Measurements from ENCODE around the gene STK32C. TPM values are rescaled to one million over a fixed set of nuclear protein-coding genes. Genes with fewer than 3 reads are reported as not detected.

The STK32C gene
- total RNA-seq, 1 donor from 2014 or later = 69.2 TPM

DNA sequence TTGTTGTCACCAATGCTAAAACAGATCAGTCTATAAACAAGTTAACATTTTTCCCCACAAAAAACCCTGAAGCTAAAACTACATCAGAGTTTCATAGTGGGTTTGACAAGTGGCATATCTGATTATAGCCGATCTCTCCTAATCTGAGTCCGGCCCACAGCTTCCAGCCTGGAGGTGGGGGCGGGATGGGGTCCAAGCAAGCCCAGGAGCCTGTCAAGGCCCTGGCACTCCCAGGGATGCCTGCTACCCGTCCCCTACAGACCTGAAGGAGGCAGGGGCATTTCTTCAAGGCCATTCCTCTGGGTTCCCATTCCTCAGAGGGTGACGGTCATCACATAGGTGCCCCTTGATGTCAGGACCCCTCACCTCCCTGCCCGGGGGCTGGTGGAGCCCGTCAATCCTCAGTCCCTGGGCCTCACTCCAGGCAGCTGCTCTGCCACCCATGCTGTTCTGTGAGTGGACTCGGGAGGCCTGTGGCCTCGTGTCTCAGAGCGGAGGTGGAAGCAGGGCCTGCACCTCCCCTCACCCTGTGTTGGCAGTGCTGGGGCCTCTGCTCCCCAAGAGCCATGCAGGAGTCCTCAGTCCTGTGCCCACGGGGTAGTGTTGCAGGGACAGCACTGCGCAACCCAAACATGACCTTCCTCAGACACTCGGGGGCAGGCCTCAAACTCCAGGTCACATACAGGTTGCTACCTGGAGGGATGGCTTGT, 112.2 kb downstream of the STK32C start:
- Mint-ChIP-seq H3K27ac (ENCODE audit: unreplicated experiment) (peak overlapping the region; percentile 28), H3K4me1 (ENCODE audit: low read depth, unreplicated experiment) (no peaks in the 10 kb centered on the region), H3K4me3 (ENCODE audit: unreplicated experiment) (no peak overlapping the region), H3K27me3 (ENCODE audit: unreplicated experiment) (peaks cover 10% of the 10 kb centered on the region), H3K9me3 (ENCODE audit: unreplicated experiment) (peaks cover 5% of the 10 kb centered on the region), H3K36me3 (ENCODE audit: unreplicated experiment) (peaks cover 9% of the 10 kb centered on the region)
- DNase-seq = peak; percentile 10
- TF ChIP-seq, protein P1, sequence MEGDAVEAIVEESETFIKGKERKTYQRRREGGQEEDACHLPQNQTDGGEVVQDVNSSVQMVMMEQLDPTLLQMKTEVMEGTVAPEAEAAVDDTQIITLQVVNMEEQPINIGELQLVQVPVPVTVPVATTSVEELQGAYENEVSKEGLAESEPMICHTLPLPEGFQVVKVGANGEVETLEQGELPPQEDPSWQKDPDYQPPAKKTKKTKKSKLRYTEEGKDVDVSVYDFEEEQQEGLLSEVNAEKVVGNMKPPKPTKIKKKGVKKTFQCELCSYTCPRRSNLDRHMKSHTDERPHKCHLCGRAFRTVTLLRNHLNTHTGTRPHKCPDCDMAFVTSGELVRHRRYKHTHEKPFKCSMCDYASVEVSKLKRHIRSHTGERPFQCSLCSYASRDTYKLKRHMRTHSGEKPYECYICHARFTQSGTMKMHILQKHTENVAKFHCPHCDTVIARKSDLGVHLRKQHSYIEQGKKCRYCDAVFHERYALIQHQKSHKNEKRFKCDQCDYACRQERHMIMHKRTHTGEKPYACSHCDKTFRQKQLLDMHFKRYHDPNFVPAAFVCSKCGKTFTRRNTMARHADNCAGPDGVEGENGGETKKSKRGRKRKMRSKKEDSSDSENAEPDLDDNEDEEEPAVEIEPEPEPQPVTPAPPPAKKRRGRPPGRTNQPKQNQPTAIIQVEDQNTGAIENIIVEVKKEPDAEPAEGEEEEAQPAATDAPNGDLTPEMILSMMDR (IDR thresholded peaks at IDR 0.05; ENCODE audit: partially characterized antibody, unreplicated experiment) = no peak

DNA sequence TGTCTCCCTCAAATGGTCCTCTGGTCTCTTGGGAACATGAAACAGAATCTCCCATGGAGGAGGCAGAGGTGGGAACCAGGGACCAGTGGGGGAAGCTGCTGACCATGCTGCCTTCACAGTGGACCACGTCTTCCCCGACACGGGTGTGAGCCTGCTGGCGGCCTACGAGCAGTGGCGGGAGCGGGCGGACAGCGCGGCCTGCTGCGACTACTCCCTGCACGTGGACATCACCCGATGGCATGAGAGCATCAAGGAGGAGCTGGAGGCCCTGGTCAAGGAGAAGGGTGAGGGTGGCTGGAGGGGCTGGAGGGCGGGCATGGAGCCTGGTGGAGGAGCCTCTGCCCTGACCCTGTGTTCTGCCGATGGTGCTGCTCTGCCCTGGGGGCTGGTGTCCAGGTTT, 113.0 kb downstream of the STK32C start:
- no peak overlapping the region for H3K27ac Mint-ChIP-seq (ENCODE audit: unreplicated experiment)
- TF ChIP-seq, protein P1 (IDR thresholded peaks at IDR 0.05; ENCODE audit: partially characterized antibody, unreplicated experiment) = no peak
- peak; percentile 8 for DNase-seq
- H3K4me3 Mint-ChIP-seq (ENCODE audit: unreplicated experiment) = no peak overlapping the region
- H3K4me1 Mint-ChIP-seq (ENCODE audit: low read depth, unreplicated experiment) = no peaks in the 10 kb centered on the region
- peaks cover 5% of the 10 kb centered on the region for H3K9me3 Mint-ChIP-seq (ENCODE audit: unreplicated experiment)
- H3K27me3 Mint-ChIP-seq (ENCODE audit: unreplicated experiment) = peaks cover 11% of the 10 kb centered on the region
- H3K36me3 Mint-ChIP-seq (ENCODE audit: unreplicated experiment) = peaks cover 11% of the 10 kb centered on the region

DNA sequence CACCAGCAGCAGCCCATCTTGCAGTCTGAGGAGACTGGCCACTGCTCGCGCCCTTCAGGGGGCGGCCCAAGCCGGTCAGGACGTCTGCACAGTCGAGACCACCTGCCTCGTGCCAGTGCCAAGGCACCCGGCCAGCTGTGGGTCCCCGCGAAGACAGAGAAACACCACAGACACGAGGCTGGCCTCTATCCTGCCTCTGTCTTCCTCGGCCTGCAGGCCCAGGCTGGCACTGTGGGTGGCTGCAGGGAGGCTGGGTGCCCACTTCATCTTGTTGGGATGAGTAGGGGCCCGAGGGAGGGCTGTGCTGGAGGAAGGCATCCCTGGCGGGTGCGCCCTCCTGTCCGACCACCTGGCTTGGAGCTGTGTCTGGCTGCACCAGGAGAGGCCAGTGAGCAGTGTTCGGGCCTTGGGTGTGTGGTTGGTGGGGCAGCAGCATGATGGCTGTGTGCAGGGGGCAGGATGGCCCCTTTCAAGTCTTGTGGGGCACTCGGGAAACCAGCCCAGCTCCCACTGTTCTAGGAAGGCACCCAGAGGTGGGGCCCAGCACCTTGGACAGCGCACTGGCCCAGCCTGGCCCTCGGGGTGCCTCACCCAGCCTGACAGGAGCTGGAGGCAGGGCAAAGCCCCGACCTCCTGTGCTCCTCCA, 113.7 kb downstream of the STK32C start:
- TF ChIP-seq, protein P1 (IDR thresholded peaks at IDR 0.05; ENCODE audit: partially characterized antibody, unreplicated experiment) = no peak
- H3K27me3 Mint-ChIP-seq (ENCODE audit: unreplicated experiment) = peaks cover 17% of the 10 kb centered on the region
- H3K36me3 Mint-ChIP-seq (ENCODE audit: unreplicated experiment) = peaks cover 11% of the 10 kb centered on the region
- peaks cover 6% of the 10 kb centered on the region for H3K4me1 Mint-ChIP-seq (ENCODE audit: low read depth, unreplicated experiment)
- H3K27ac Mint-ChIP-seq (ENCODE audit: unreplicated experiment) = no peak overlapping the region
- H3K9me3 Mint-ChIP-seq (ENCODE audit: unreplicated experiment) = peaks cover 5% of the 10 kb centered on the region
- peak; percentile 11 for DNase-seq
- no peak overlapping the region for H3K4me3 Mint-ChIP-seq (ENCODE audit: unreplicated experiment)

DNA sequence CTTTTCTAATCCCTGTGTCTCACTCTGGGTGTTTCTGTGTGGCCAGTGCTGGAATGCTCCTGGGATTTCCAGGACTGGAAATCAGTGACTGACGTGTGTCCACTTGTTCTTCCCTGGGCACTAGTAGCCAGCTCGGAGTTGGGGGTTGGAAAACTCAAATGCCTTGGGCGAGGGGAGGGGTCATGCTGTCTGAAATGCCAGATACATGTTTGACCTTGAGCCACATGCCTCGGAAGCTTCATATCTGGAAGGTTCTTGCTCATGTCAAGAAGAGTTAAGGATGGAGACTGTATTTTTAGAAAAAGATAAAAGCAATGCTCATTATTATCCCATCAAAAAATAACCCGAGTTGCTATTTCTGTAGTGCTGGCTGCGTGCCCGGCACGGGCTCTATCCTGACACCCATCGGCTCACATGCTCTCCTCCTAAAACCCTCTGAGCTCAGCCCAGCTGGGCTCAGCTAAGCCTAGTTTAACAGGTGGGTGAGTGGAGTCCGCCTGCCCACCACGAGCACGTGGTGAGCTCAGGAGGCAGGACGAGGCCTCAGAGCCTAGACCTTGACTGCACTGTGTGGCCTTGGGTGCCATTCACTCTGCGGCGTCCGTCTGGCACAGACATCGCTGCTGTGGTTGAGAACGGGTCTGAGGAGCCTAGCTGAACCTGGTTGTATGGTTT, 114.6 kb downstream of the STK32C start:
- Mint-ChIP-seq H3K9me3 (ENCODE audit: unreplicated experiment) (peaks cover 10% of the 10 kb centered on the region), H3K27ac (ENCODE audit: unreplicated experiment) (peak overlapping the region; percentile 12), H3K27me3 (ENCODE audit: unreplicated experiment) (peaks cover 18% of the 10 kb centered on the region), H3K36me3 (ENCODE audit: unreplicated experiment) (peaks cover 11% of the 10 kb centered on the region), H3K4me3 (ENCODE audit: unreplicated experiment) (no peak overlapping the region), H3K4me1 (ENCODE audit: low read depth, unreplicated experiment) (peaks cover 15% of the 10 kb centered on the region)
- DNase-seq = peak; percentile 6
- TF ChIP-seq, protein P1 (IDR thresholded peaks at IDR 0.05; ENCODE audit: partially characterized antibody, unreplicated experiment) = no peak

All from glutamatergic neuron (in vitro differentiated cells).